GM12801 (cell line): Measurements from ENCODE around the gene APOBEC3H.

Source experiments
- TF ChIP-seq, protein P1 (sequence below): IDR thresholded peaks from one replicate; pipeline ENCODE4 v1.5.1; 2011; ENCODE audit warnings: control low read depth; ENCODE audit not compliant: insufficient read length; ENCODE audit errors: extremely low read depth

The APOBEC3H gene

DNA sequence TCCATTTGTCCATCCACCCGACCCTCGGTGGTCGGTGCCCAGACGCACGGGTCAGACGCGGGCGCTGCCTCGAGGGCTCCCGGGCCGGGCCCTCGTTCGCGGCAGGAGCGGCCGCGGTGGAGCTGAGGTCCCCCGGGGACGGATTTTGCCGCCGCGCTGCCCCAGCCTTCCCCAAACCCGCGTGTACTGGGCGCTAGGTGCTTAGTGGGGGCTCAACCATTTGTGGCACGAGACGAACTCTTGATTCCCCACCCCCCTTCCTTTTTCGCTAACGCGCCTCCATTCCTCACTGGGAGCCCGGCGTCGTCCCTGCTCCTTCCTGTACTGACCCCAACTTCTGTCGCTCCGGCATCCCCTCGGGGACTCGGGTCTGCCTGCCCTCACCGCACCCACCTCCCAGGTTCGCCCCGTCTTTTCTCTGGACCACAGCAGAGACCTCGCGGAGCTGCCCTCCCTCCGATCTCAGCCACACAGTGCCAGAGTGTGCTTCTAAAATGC lies 56.2 kb downstream of the APOBEC3H start:
- TF ChIP-seq, protein P1, sequence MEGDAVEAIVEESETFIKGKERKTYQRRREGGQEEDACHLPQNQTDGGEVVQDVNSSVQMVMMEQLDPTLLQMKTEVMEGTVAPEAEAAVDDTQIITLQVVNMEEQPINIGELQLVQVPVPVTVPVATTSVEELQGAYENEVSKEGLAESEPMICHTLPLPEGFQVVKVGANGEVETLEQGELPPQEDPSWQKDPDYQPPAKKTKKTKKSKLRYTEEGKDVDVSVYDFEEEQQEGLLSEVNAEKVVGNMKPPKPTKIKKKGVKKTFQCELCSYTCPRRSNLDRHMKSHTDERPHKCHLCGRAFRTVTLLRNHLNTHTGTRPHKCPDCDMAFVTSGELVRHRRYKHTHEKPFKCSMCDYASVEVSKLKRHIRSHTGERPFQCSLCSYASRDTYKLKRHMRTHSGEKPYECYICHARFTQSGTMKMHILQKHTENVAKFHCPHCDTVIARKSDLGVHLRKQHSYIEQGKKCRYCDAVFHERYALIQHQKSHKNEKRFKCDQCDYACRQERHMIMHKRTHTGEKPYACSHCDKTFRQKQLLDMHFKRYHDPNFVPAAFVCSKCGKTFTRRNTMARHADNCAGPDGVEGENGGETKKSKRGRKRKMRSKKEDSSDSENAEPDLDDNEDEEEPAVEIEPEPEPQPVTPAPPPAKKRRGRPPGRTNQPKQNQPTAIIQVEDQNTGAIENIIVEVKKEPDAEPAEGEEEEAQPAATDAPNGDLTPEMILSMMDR = no peak
